GM23248 (cell line): ENCODE data around the gene TUFT1.

ENCODE experiments used
- EZH2 ChIP-seq: fragments of 200-600 bp; sonication (generic); IDR thresholded peaks from 2 replicates; pipeline ENCODE4 v1.6.1; 2018; ENCODE audit warnings: antibody characterized with exemption, mild to moderate bottlenecking; ENCODE audit not compliant: insufficient read depth, poor library complexity, severe bottlenecking
- EZH2phosphoT487 ChIP-seq: fragments of 200-600 bp; sonication (generic); IDR thresholded peaks from 2 replicates; pipeline ENCODE4 v1.6.1; 2018; ENCODE audit warnings: antibody characterized with exemption, moderate library complexity, mild to moderate bottlenecking, low read depth; ENCODE audit not compliant: insufficient read depth

- TF ChIP-seq EZH2: no peak
- TF ChIP-seq EZH2phosphoT487: no peak
Observed at GRCh38 chr1:151613282-151613780, 73.2 kb downstream of the TUFT1 start.
